NCI-H2029 treated with DMSO at 0.1 percent for 48 hours (cell line): ENCODE measurements around the gene ERO1B.
"Not testable (repeated sequence)": the region's sequence is repeated elsewhere in the genome, so short reads cannot be mapped to it uniquely, and the experiment has no call there.

Experiments used
- DNase-seq: peaks from one replicate; lab custom pipeline; 2025; lab: John Stamatoyannopoulos, UW

Gene ERO1B

GRCh38 chr1:236281654-236282424 lies at the start of gene ERO1B:
ERO1B (minus strand) TSS chr1:236281958; CDS start chr1:236281783, 175 bp downstream.
- peak; percentile 51 for DNase-seq

GRCh38 chr1:236331412-236331811 lies 49.7 kb upstream of the ERO1B start:
- not testable (repeated sequence) for DNase-seq

GRCh38 chr1:236326432-236326831 lies 44.7 kb upstream of the ERO1B start:
- no peak for DNase-seq

- DNase-seq: no peak
These were observed 43.8 kb upstream of the ERO1B start for GRCh38 chr1:236325567-236325966.

DNA sequence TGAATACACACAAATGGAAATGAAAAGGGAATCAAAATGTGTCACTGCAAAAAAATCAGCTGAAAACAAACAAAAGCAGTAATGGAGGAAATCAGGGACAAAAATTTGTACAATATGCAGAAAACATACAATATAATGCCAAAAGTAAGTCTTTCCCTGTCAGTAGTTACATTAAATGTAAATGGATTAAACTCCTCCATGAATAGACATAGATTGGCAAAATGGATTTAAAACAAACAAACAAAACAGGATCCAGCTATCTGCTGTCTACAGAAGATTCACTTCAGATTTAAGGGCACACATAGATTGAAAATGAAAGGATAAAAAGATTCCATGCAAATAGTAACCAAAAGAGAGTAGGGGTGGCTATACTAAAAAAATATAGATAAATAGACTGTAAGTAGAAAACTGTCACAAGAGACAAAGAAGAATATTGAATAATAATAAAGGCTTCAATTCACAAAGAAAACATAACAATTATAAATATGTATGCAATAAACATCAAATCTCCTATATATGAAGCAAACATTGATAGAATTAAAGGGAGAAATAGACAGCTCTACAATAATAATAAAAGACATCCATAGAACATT lies 42.2 kb upstream of the ERO1B start:
- DNase-seq: no peak

- DNase-seq: no peak
These were observed 41.0 kb upstream of the ERO1B start for GRCh38 chr1:236322566-236323409.

DNA sequence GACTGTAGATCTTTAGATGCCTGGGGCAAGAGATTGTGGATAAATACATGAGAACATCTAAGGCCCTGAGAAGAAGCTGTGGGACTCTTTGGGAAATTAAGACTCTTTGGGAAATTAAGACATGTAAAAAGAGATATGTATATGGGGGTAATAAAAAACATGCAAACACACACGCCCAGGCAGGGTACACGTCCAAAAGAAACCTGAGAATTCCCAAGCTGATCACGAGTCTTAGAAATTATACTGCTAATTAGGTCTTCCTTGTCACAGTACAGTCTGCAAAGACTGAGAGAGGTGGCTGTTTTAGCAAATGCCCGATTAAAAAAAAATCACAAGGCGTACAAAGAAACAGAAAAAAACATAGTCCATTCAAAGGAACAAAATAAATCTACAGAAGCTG lies 39.3 kb upstream of the ERO1B start:
- no peak for DNase-seq

- DNase-seq: no peak
These were observed 38.9 kb upstream of the ERO1B start for GRCh38 chr1:236320671-236321070.

- DNase-seq: no peak
These were observed 38.5 kb upstream of the ERO1B start for GRCh38 chr1:236320214-236320613.

- DNase-seq: no peak
These were observed 34.7 kb upstream of the ERO1B start for GRCh38 chr1:236316437-236316836.

DNA sequence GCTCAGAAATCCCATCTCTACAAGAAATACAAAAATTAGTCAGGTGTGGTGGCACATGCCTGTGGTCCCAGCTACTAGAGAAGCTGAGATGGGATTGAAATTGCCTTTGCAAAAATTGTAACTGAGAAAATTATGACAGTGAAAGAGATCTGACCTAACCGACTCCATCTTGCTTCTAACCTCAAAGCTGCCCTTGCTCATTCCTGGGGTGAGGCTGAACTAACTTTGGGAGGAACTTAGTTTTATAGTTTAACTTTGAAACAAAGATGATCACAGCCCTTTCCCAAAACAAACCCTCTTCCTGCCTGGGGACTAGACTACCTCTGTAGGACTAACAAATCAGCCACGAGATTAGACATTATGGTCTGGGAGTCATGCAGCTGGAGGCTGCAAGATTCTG lies 33.8 kb upstream of the ERO1B start:
- no peak for DNase-seq

DNA sequence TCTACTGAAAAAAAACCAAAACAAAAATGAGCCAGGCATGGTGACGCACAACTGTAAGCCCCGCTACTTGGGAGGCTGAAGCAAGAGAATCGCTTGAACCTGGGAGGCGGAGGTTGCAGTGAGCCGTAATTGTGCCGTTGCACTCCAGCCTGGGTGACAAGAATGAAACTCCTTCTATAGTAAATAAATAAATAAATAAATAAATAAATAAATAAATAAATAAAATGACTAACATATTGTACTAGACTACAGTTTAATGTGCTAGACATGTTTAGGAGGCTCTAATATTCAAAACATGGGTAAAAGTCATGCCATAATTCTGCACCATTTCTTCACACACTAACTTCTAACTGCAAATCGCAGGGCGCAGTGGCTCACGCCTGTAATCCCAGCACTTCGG lies 33.3 kb upstream of the ERO1B start:
- DNase-seq: no peak

DNA sequence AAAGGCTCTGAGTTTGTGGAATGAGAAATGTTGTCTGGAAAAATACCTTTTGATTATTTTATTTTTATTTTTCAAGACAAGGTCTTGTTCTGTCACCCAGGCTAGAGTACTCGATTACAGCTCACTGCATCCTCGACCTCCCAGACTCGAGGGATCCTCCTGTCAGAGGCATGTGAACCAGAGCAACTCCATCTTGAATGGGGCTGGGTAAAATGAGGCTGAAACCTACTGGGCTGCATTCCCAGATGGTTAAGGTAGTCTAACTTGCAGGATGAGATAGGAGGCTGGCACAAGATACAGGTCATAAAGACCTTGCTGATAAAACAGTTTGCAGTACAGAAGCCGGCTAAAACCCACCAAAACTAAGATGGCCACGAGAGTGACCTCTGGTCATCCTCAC lies 32.3 kb upstream of the ERO1B start:
- not testable (repeated sequence) for DNase-seq

DNA sequence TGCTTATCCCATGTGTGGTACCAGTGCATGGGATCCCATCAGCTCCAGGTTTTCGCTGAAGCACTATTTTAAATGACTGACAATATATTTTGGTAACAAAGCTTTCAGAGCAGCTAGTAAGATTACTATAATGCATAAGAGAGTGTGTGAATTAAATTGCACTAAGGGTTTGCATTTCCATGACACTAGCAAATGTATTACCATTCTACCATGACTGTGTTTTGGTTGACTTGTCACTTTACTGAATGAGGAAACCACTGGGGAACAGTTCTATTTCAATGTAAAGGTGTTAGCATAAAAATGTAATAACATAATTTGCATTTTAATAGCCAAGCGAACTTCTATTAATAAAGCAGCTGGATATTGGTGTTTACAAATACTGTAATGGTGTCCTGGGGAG lies 31.7 kb upstream of the ERO1B start:
- no peak for DNase-seq

- no peak for DNase-seq
These were observed 29.3 kb upstream of the ERO1B start for GRCh38 chr1:236311040-236311439.

DNA sequence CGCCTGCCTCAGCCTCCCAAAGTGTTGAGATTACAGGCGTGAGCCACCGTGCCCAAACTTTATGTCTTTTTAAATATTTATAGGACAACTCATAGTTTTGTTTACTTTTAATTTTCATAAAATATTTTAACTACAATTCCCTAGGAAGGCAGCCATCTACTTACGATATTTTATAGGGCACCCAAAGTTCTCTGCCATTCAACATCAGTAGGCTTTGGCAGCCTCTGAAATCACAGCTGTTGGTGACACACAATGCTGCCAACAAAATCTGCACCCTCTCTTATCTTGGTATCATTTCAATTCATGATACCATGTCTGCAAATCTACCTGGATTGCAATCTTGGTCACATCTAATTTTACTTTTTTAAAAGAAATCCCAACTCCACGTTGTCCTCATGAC lies 27.1 kb upstream of the ERO1B start:
- DNase-seq: no peak

DNA sequence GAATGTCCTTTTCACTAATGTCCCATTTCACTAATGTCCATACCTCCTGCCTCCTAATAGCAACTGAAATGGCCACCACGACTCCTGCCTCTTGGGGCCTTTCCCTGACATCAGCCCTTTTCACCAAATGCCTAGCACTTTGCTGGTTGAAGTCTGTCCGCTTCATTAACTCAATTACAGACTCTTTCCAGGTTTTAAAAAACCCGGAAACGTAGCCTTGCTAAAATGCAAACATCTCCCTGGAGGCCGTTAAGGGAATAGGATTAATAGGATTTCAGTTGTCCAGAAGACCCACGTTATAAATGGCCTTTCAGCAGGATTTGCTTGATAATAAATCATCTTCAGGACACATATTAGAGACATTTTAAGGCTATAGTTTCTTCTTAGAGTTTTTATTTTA lies 25.7 kb upstream of the ERO1B start:
- no peak for DNase-seq

GRCh38 chr1:236304682-236305081 lies 22.9 kb upstream of the ERO1B start:
- DNase-seq: no peak

GRCh38 chr1:236303675-236304074 lies 21.9 kb upstream of the ERO1B start:
- DNase-seq: no peak

DNA sequence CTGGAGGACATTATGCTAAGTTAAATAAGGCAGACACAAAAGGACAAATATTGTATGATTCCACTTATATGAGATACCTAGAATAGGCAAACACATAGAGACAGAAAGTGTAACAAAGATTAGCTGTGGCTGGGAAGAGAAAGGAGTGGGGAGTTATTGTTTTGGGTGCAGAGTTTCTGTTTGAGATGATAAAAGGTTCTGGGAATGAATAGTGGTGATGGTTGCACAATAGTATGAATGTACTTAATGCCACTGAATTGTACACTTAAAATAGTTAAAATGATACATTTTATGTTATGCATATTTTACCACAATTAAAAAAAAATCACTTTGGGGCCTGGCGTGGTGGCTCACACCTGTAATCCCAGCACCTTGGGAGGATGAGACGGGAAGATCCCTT lies 21.2 kb upstream of the ERO1B start:
- no peak for DNase-seq

- peak; percentile 66 for DNase-seq
These were observed 20.2 kb upstream of the ERO1B start for GRCh38 chr1:236301958-236302335.

GRCh38 chr1:236301080-236301957 lies 19.6 kb upstream of the ERO1B start:
- peak; percentile 58 for DNase-seq
